Liver (tissue), 3 donors: Measurements from ENCODE around the gene DENND4A.
"Not testable (repeated sequence)": the region's sequence is repeated elsewhere in the genome, so short reads cannot be mapped to it uniquely, and the experiment has no call there.

Experiments used
- ATF3 ChIP-seq: IDR thresholded peaks from 2 replicates; pipeline ENCODE4 v1.6.1; 2016; ENCODE audit warnings: antibody characterized with exemption
- CTCF ChIP-seq: fragments of 150-350 bp; IDR thresholded peaks from 2 replicates; pipeline ENCODE4 v1.5.1; 2017; ENCODE audit warnings: improper control_type of control experiment, low read depth, low read length; ENCODE audit not compliant: missing input control
- EGR1 ChIP-seq, 2 donors: IDR thresholded peaks; 2 replicates each; pipeline ENCODE4 v1.6.1; 2016 to 2018; ENCODE audit warnings: antibody characterized with exemption in 2 of 2, low read depth in 2 of 2
- FOXA1 ChIP-seq: IDR thresholded peaks from 2 replicates; pipeline ENCODE4 v1.6.1; 2016; ENCODE audit warnings: antibody characterized with exemption
- HNF4A ChIP-seq, 2 donors: conservative IDR thresholded peaks; 2 replicates each; pipeline ENCODE4 v1.6.1; 2016; ENCODE audit warnings: antibody characterized with exemption in 2 of 2, mild to moderate bottlenecking in 2 of 2
- MAX ChIP-seq: IDR thresholded peaks from 2 replicates; pipeline ENCODE4 v1.6.1; 2016; ENCODE audit warnings: antibody characterized with exemption
- NR2F2 ChIP-seq: IDR thresholded peaks from 2 replicates; pipeline ENCODE4 v1.6.1; 2016; ENCODE audit warnings: antibody characterized with exemption
- RAD21 ChIP-seq, 2 donors: IDR thresholded peaks; 2 replicates each; pipeline ENCODE4 v1.6.1; 2016; ENCODE audit warnings: antibody characterized with exemption in 2 of 2, mild to moderate bottlenecking in 2 of 2
- REST ChIP-seq: IDR thresholded peaks from 2 replicates; pipeline ENCODE4 v1.6.1; 2016; ENCODE audit warnings: antibody characterized with exemption, mild to moderate bottlenecking
- RXRA ChIP-seq, 2 donors: IDR thresholded peaks; 2 replicates each; pipeline ENCODE4 v1.6.1; 2017 to 2018; ENCODE audit warnings: antibody characterized with exemption in 2 of 2, mild to moderate bottlenecking in 1 of 2
- SP1 ChIP-seq: IDR thresholded peaks from 2 replicates; pipeline ENCODE4 v1.6.1; 2018; ENCODE audit warnings: antibody characterized with exemption, mild to moderate bottlenecking
- TAF1 ChIP-seq: conservative IDR thresholded peaks from 2 replicates; pipeline ENCODE4 v1.6.1; 2016; ENCODE audit warnings: antibody characterized with exemption, mild to moderate bottlenecking
- donor health status: healthy.
- donor health status: healthy.

DNA sequence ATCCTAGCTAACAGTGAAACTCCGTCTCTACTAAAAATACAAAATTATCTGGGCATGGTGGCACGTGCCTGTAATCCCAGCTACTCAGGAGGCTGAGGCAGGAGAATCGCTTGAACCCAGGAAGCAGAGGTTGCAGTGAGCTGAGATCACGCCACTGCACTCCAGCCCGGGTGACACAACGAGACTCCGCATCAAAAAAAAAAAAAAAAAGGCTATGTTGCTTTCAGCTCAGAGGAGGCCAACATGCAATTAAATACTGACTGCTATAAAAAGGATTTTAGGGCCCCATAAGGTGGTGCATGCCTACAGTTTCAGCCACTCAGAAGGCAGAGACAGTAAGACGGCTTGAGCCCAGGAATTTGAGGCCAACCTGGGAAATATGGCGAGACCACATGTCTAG is 13.4 kb downstream of the DENND4A start:
- TF ChIP-seq RXRA (IDR thresholded peaks at IDR 0.05); CTCF; HNF4A (conservative IDR thresholded peaks at IDR 0.05); NR2F2; ATF3; RAD21 (IDR thresholded peaks at IDR 0.05); FOXA1; SP1; EGR1 (IDR thresholded peaks at IDR 0.05; ENCODE audit: low read depth in 2 of 2); REST; MAX; TAF1: not testable (repeated sequence)
